ENCODE results near the gene IL13.

Gene IL13

GRCh38 chr5:132669966-132670882 is 12.3 kb downstream of the IL13 start:
- DNase-seq (ENCODE audit: low read depth) = no peak

DNA sequence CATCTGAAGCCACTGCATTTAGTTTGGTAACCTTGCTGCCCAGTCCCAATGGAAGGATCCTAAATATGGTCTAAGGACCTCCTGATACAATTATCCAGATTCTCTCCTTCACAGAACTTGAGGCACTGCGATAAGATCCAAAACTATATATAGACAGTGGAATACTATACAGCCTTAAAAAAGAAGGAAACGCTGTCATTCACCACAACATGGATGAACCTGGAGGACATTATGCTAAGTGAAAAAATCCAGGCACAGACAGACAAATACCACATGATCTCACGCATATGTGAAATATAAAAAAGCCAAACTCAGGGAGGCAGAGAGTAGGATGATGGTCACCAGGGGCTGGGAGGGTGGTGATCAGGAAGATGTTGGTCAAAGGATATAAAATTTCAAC is 13.0 kb downstream of the IL13 start:
- DNase-seq (ENCODE audit: low read depth) = no peak

DNA sequence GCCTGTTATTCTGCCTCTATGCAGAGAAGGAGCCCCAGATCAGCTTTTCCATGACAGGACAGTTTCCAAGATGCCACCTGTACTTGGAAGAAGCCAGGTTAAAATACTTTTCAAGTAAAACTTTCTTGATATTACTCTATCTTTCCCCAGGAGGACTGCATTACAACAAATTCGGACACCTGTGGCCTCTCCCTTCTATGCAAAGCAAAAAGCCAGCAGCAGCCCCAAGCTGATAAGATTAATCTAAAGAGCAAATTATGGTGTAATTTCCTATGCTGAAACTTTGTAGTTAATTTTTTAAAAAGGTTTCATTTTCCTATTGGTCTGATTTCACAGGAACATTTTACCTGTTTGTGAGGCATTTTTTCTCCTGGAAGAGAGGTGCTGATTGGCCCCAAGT is 15.5 kb downstream of the IL13 start:
- no peak for DNase-seq (ENCODE audit: low read depth)

- DNase-seq (ENCODE audit: low read depth) = no peak
These were observed 16.1 kb downstream of the IL13 start, which contains the start of gene IL4 for GRCh38 chr5:132673939-132674630. Gene IL4 (plus strand): TSS chr5:132673989. CDS start chr5:132674051, 62 bp downstream.

DNA sequence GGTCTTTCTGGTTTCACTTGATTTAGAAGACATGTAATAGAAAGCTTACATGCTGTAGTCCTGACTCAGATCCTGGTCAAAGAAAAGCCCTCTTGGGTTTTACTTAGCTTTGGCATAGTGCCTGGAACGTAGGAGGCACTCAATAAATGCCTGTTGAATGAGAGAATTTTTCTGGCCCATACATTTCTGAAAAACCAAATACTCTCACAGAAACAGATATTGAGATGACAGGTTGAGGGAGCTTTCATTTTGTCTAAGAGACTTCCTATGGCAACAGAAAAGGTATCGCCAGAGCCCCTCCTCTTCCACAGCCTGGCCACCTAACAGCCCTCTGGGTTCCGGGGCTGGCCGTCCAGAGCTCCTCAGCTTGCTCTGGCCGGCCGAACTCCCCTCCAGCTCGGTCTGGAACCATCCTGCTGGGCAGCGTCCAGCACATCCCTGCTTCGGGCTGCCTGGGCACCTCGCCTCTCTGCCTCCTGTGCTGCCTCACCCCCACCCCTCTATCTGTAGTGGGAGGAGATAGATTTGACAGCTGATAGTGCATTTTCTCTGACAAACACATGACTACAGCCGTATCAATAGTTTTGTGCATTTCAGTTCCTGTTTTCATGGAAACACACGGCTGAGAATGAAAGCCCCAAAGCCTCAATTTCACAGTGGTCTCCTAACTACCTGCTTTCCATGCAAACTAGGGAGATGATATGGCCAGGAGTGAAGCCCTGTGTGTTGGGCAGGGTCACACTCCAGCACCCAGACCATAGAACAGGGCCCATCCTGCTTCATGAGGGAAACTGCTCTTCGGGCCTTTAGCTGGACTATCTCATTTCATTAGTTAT is 16.9 kb downstream of the IL13 start:
- peak; percentile 92 for DNase-seq (ENCODE audit: low read depth)

DNA sequence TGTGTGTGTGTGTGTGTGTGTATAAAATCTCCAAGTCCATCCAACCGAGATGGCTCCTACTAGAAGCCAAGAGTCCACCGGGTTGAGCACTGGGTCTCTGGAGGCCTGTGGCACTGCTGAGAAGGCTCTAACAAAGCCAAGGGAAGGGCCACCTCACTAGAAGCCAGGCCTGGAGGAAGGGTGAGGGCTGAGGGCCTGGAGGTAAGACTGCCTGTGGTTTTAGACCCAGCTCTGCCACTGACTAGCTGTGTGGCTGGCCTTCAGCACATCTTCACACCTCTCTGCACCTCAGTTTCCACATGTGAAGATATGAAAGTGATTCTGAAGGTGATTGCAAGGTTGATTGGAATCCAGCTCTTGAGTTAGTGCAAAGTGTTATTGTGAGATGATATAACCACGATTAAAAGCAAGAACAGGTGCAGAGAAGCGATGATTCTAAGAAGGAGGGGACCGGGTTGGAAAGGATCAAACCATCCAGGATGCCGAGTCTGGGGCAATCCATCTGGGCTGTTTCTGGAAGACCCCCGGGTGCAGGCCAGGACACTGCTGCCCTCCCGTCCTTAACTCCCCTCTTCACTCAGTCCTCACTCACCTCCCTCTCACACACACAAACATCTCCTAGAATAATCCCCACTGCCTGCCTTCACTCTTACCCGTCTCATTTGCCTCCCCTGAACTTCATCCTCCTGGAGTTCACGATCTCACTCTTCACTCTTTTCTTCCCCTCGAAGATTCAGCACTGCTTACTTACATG is 18.1 kb downstream of the IL13 start:
- no peak for DNase-seq (ENCODE audit: low read depth)

DNA sequence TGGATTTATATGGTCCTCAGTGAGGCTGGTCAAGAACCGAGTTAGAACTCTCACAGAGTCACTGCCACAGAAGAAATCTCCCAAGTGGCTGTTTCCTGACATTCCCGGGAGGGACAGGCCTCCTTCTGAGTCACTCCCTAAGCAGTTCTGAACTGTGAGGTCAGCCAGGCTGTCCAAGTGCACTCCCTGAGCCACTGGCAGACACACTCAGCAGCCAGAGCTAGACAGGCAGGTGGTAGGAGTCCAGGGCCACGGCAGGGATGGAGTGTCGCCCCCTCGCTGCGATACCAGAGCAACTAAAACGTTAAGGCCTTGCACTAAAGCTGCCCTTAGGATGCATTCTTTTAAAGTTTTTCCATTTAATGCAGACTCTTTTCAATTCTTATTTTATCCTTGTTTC is 19.2 kb downstream of the IL13 start:
- DNase-seq (ENCODE audit: low read depth) = peak; percentile 53

- DNase-seq (ENCODE audit: low read depth) = no peak
These were observed 19.9 kb downstream of the IL13 start for GRCh38 chr5:132677682-132678400.

GRCh38 chr5:132678735-132679134 is 20.8 kb downstream of the IL13 start:
- DNase-seq (ENCODE audit: low read depth) = no peak

GRCh38 chr5:132679166-132679565 is 21.2 kb downstream of the IL13 start:
- no peak for DNase-seq (ENCODE audit: low read depth)

GRCh38 chr5:132679717-132680380 is 21.9 kb downstream of the IL13 start:
- DNase-seq (ENCODE audit: low read depth) = no peak

- DNase-seq (ENCODE audit: low read depth) = no peak
These were observed 23.0 kb downstream of the IL13 start for GRCh38 chr5:132680780-132681475.

- no peak for DNase-seq (ENCODE audit: low read depth)
These were observed 23.5 kb downstream of the IL13 start for GRCh38 chr5:132681476-132681831.

- DNase-seq (ENCODE audit: low read depth) = no peak
These were observed 24.0 kb downstream of the IL13 start for GRCh38 chr5:132681983-132682382.

DNA sequence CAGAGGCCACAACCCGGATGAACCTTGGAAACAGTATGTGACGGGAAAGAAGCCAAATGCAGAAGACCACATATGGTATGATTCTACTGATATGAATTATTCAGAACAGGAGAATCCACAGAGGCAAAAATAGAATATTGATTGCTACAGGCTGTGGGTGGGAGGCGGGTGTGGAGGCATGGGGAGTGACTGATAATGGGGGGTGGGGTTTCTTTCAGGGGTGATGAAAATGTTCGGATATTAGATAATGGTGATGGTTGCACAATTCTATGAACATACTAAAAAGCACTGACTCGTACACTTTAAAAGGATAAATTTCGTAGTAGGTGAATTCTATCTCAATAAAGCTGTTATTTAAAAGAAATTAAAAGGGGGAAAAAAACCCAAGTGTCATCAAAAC is 26.5 kb downstream of the IL13 start:
- no peak for DNase-seq (ENCODE audit: low read depth)

DNA sequence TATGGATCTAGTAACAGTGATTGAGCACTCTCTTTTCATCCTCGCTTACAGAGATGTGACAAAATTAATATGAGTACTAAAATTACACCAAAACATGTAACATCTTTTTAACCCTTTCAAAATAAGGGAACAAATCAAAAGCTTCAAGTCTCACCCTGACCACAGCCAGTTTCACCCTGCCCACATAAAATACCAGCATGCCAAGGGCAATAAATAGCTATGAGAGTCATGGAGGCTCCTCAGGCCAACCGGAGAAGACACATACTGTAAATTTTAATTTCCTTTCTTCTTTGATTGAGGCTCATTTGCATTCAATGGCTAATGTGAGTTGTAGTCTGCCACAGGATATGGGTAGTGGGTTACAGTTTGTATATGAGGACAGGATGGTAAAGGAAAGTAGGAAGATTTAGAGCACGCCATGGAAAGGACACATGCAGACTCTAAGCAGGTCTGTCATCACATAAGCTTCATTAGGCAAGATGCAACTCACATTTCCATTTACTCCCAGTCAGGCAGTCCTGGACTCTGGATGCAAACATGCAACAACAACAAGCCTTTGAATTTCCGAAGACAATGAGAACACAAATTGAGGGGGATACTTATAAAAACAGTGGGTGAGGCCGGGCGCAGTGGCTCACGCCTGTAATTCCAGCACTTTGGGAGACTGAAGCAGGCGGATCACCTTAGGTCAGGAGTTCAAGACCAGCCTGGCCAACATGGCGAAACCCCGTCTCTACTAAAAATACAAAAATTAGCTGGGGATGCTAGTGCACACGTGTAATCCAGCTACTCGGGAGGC is 27.1 kb downstream of the IL13 start:
- no peak for DNase-seq (ENCODE audit: low read depth)

GRCh38 chr5:132686193-132686592 is 28.2 kb downstream of the IL13 start:
- DNase-seq (ENCODE audit: low read depth) = no peak

GRCh38 chr5:132687995-132688394 is 30.0 kb downstream of the IL13 start:
- DNase-seq (ENCODE audit: low read depth) = no peak

Data from fibroblast of the conjunctiva (primary cell).